Common myeloid progenitor, CD34-positive (primary cell): Measurements from ENCODE around the gene POLR1H.

Experiments
- CTCF ChIA-PET: fragments of 350-600 bp; sonication (Branson Sonifier 250); formaldehyde crosslinking; loops from one replicate; lab custom pipeline; 2021; ENCODE audit warnings: antibody characterized with exemption; lab: Charles Lee
- POLR2A ChIA-PET: fragments of 350-600 bp; sonication (Branson Sonifier 250); formaldehyde crosslinking; loops from one replicate; lab custom pipeline; 2021; ENCODE audit warnings: antibody characterized with exemption; lab: Charles Lee
- DNase-seq, 3 donors: peaks; one replicate each; pipeline versions ENCODE4 v3.0.0 to v3.0.0-alpha.2; 2013
- H3K27ac ChIP-seq, 2 experiments: 1 replicate in 1 of 2; 2 replicates in 1 of 2; pipeline ENCODE4 v1.7.0; 2013; ENCODE audit warnings: inconsistent platforms in 2 of 2, low read length in 2 of 2, mild to moderate bottlenecking in 2 of 2, low read depth in 1 of 2, moderate library complexity in 1 of 2; ENCODE audit not compliant: severe bottlenecking in 2 of 2, insufficient read depth in 1 of 2, poor library complexity in 1 of 2
- H3K27me3 ChIP-seq, 5 experiments: replicated peaks in 2 of 5; 1 replicate in 3 of 5; 2 replicates in 2 of 5; pipeline versions ENCODE4 v1.6.1 to v1.7.0; 2013; ENCODE audit warnings: low read length in 4 of 5, mild to moderate bottlenecking in 2 of 5, moderate library complexity in 2 of 5, inconsistent platforms in 1 of 5; ENCODE audit not compliant: insufficient read depth in 5 of 5, control insufficient read depth in 4 of 5
- H3K36me3 ChIP-seq, 4 experiments: 1 replicate in 2 of 4; 2 replicates in 2 of 4; pipeline versions ENCODE4 v1.6.1 to v1.7.0; 2013; ENCODE audit warnings: low read length in 3 of 4, control low read depth in 1 of 4, mild to moderate bottlenecking in 1 of 4; ENCODE audit not compliant: control insufficient read depth in 4 of 4, insufficient read depth in 4 of 4
- H3K4me1 ChIP-seq, 4 experiments: 1 replicate in 3 of 4; 2 replicates in 1 of 4; pipeline versions ENCODE4 v1.6.1 to v1.7.1; 2013; ENCODE audit warnings: low read length in 3 of 4, mild to moderate bottlenecking in 3 of 4, control low read depth in 1 of 4, inconsistent platforms in 1 of 4, moderate library complexity in 1 of 4; ENCODE audit not compliant: control insufficient read depth in 4 of 4, insufficient read depth in 4 of 4; ENCODE audit errors: control extremely low read depth in 1 of 4
- H3K4me3 ChIP-seq, 7 experiments: 1 replicate in 4 of 7; 2 replicates in 3 of 7; pipeline versions ENCODE4 v1.5.1 to v1.7.0; 2013; ENCODE audit warnings: mild to moderate bottlenecking in 7 of 7, low read length in 6 of 7, moderate library complexity in 6 of 7, inconsistent platforms in 2 of 7, low read depth in 2 of 7, control low read depth in 1 of 7; ENCODE audit not compliant: insufficient read depth in 4 of 7, control insufficient read depth in 1 of 7; ENCODE audit errors: extremely low read depth in 1 of 7
- H3K9me3 ChIP-seq, 5 experiments: 1 replicate in 4 of 5; 2 replicates in 1 of 5; pipeline versions ENCODE4 v1.6.1 to v1.7.1; 2013; ENCODE audit warnings: low read length in 4 of 5, mild to moderate bottlenecking in 2 of 5, inconsistent platforms in 1 of 5, low read depth in 1 of 5, moderate library complexity in 1 of 5; ENCODE audit not compliant: control insufficient read depth in 4 of 5, insufficient read depth in 2 of 5; ENCODE audit errors: control extremely low read depth in 1 of 5
- WGBS: methylation state at CpG from one replicate; pipeline ENCODE4 v1.1.5; 2013; ENCODE audit not compliant: insufficient coverage; 5-methylcytosine and 5-hydroxymethylcytosine counted together

The POLR1H gene

GRCh38 chr6:30055513-30055912 lies 5.6 kb upstream of the POLR1H start:
- H3K4me1 ChIP-seq, result peaks cover 7 to 11% (median 10%) of the 10 kb centered on the region in 4 experiments
- no peaks in the 10 kb centered on the region for H3K27me3 ChIP-seq
- peaks cover 2 to 30% (median 13%) of the 10 kb centered on the region in 4 experiments for H3K36me3 ChIP-seq
- POLR2A ChIA-PET, result no interaction called here
- no CpG with 5 or more reads among the region's 1 CpG for WGBS
- CTCF ChIA-PET, result interaction anchor here (1.7 kb wide), 1 partner anchor 10 kb away, joined by 3 read pairs; no protein-coding TSS in a partner anchor
- H3K9me3 ChIP-seq, result no peaks in the 10 kb centered on the region
- no peak overlapping the region for H3K27ac ChIP-seq
- no peak overlapping the region for H3K4me3 ChIP-seq
- no peak for DNase-seq

- ChIA-PET POLR2A (interaction anchor here (0.6 to 1.5 kb wide), 4 partner anchors 10 to 152 kb away, joined by 3 read pairs; partner anchors contain the start of gene TRIM26), CTCF (interaction anchor here (1.0 to 2.7 kb wide), 3 partner anchors 9 to 42 kb away, joined by 3 to 9 read pairs (median 8); no protein-coding TSS in a partner anchor)
- Histone ChIP-seq H3K27ac (peak overlapping the region; percentile 86 to 97), H3K36me3 (peaks cover 8 to 35% (median 21%) of the 10 kb centered on the region in 4 experiments), H3K4me3 (peak overlapping the region; percentile 74 to 100 (median 95)), H3K4me1 (peaks cover 14 to 29% (median 22%) of the 10 kb centered on the region in 4 experiments), H3K9me3 (no peaks in the 10 kb centered on the region), H3K27me3 (no peaks in the 10 kb centered on the region)
- WGBS, result 0% methylated on average over 23 of the region's 24 CpGs
- peak in 2 of 3 donors; percentile 74 for DNase-seq
These were observed 416 bp upstream of the POLR1H start for GRCh38 chr6:30060606-30061091.

- peak in 1 of 3 donors; percentile 50 for DNase-seq
These were observed 893 bp downstream of the POLR1H start for GRCh38 chr6:30061858-30062458.

GRCh38 chr6:30062471-30063178 lies 1.6 kb downstream of the POLR1H start:
- Histone ChIP-seq H3K4me1 (peaks cover 23 to 43% (median 33%) of the 10 kb centered on the region in 4 experiments), H3K9me3 (no peaks in the 10 kb centered on the region), H3K27me3 (no peaks in the 10 kb centered on the region), H3K4me3 (peak overlapping the region in 5 of 7 experiments; percentile 93 to 100 (median 95)), H3K27ac (peak overlapping the region in 1 of 2 experiments; percentile 97), H3K36me3 (peaks cover 5 to 21% (median 16%) of the 10 kb centered on the region in 4 experiments)
- ChIA-PET CTCF (interaction anchor here (0.6 kb wide), 1 partner anchor 413 kb away, joined by 3 read pairs; no protein-coding TSS in a partner anchor), POLR2A (no interaction called here)
- WGBS, result no CpG with 5 or more reads among the region's 7 CpGs
- DNase-seq, result peak in 2 of 3 donors; percentile 27 to 61

More at GRCh38 chr6:30061858-30062458, 893 bp downstream of the POLR1H start:
- ChIA-PET POLR2A (interaction anchor here (1.5 kb wide), 1 partner anchor 9 kb away, joined by 3 read pairs; no protein-coding TSS in a partner anchor), CTCF (interaction anchor here (2.7 kb wide), 1 partner anchor 9 kb away, joined by 9 read pairs; no protein-coding TSS in a partner anchor)
- WGBS, result 64% methylated on average over 6 of the region's 13 CpGs
- Histone ChIP-seq H3K9me3 (no peaks in the 10 kb centered on the region), H3K4me3 (peak overlapping the region; percentile 74 to 100 (median 95)), H3K27me3 (no peaks in the 10 kb centered on the region), H3K4me1 (peaks cover 18 to 40% (median 31%) of the 10 kb centered on the region in 4 experiments), H3K27ac (peak overlapping the region; percentile 86 to 97), H3K36me3 (peaks cover 5 to 28% (median 18%) of the 10 kb centered on the region in 4 experiments)

GRCh38 chr6:30063315-30063714 lies 2.2 kb downstream of the POLR1H start:
- no peaks in the 10 kb centered on the region for H3K9me3 ChIP-seq
- no CpG with 5 or more reads among the region's 2 CpGs for WGBS
- DNase-seq, result no peak
- peaks cover 5 to 15% (median 12%) of the 10 kb centered on the region in 4 experiments for H3K36me3 ChIP-seq
- no peak overlapping the region for H3K4me3 ChIP-seq
- ChIA-PET POLR2A (no interaction called here), CTCF (interaction anchor here (0.6 kb wide), 1 partner anchor 414 kb away, joined by 3 read pairs; no protein-coding TSS in a partner anchor)
- H3K27me3 ChIP-seq, result no peaks in the 10 kb centered on the region
- peaks cover 27 to 49% (median 38%) of the 10 kb centered on the region in 4 experiments for H3K4me1 ChIP-seq
- peak overlapping the region in 1 of 2 experiments; percentile 29 for H3K27ac ChIP-seq

- H3K27ac ChIP-seq, result peak overlapping the region; percentile 9 to 97
- 22% methylated on average over 1 of the region's 4 CpGs for WGBS
- no peak for DNase-seq
- H3K36me3 ChIP-seq, result peaks cover 5 to 36% (median 26%) of the 10 kb centered on the region in 4 experiments
- H3K4me1 ChIP-seq, result peaks cover 19 to 39% (median 27%) of the 10 kb centered on the region in 4 experiments
- POLR2A ChIA-PET, result no interaction called here
- peak overlapping the region in 6 of 7 experiments; percentile 78 to 95 (median 90) for H3K4me3 ChIP-seq
- CTCF ChIA-PET, result interaction anchor here (0.8 to 1.0 kb wide), 3 partner anchors 26 to 77 kb away, joined by 3 read pairs; no protein-coding TSS in a partner anchor
- no peaks in the 10 kb centered on the region for H3K9me3 ChIP-seq
- peaks cover 0 to 12% (median 3%) of the 10 kb centered on the region in 5 experiments for H3K27me3 ChIP-seq
These were observed 5.0 kb downstream of the POLR1H start for GRCh38 chr6:30066082-30066481.
